ENCODE results near the gene B3GALNT2.

Gene B3GALNT2

GRCh38 chr1:235507623-235508022, 3.4 kb upstream of the B3GALNT2 start:
- no peak overlapping the region for H3K4me2 ChIP-seq
- no peaks in the 10 kb centered on the region for H3K27me3 ChIP-seq
- no peak overlapping the region for H3K4me3 ChIP-seq
- H3K9ac ChIP-seq: no peak overlapping the region
- H3K27ac ChIP-seq: no peak overlapping the region
- H3K9me3 ChIP-seq (replicated peaks in 1 of 11): no peaks in the 10 kb centered on the region
- peaks cover 4 to 20% (median 15%) of the 10 kb centered on the region in 10 experiments; a peak in 19 of 20 replicates for H3K4me1 ChIP-seq
- no peaks in the 10 kb centered on the region for H3K36me3 ChIP-seq
- peaks cover 0 to 9% (median under 1%) of the 10 kb centered on the region in 11 experiments; a peak in 7 of 22 replicates for H4K20me1 ChIP-seq
- TF ChIP-seq Cebpa-rat (IDR thresholded peaks at IDR 0.05): no peak

- H3K27me3 ChIP-seq: no peaks in the 10 kb centered on the region
- H3K9ac ChIP-seq: peak overlapping the region; percentile 84 to 97 (median 95)
- peak overlapping the region; percentile 70 to 98 (median 96) for H3K27ac ChIP-seq
- peaks cover 4 to 38% (median 25%) of the 10 kb centered on the region in 11 experiments; a peak in 17 of 22 replicates for H4K20me1 ChIP-seq
- H3K4me2 ChIP-seq: peak overlapping the region; percentile 69 to 89 (median 79)
- H3K9me3 ChIP-seq (replicated peaks in 1 of 11): no peaks in the 10 kb centered on the region
- no peak for TF ChIP-seq Cebpa-rat (IDR thresholded peaks at IDR 0.05)
- peak overlapping the region; percentile 69 to 89 (median 80) for H3K4me3 ChIP-seq
- peaks cover 14 to 37% (median 29%) of the 10 kb centered on the region in 10 experiments for H3K4me1 ChIP-seq
- H3K36me3 ChIP-seq: peaks cover 0 to 13% (median 5%) of the 10 kb centered on the region in 11 experiments; a peak in 9 of 22 replicates
Observed at GRCh38 chr1:235504494-235505222, 406 bp upstream of the B3GALNT2 start.

- Histone ChIP-seq H3K36me3 (peaks cover 0 to 20% (median 10%) of the 10 kb centered on the region in 11 experiments; a peak in 12 of 22 replicates), H3K9ac (peak overlapping the region; percentile 82 to 97 (median 95)), H3K27ac (peak overlapping the region; percentile 62 to 98 (median 96)), H3K4me1 (peaks cover 14 to 37% (median 29%) of the 10 kb centered on the region in 10 experiments), H3K27me3 (no peaks in the 10 kb centered on the region), H3K4me3 (peak overlapping the region; percentile 69 to 89 (median 80)), H3K4me2 (peak overlapping the region; percentile 65 to 90 (median 84)), H3K9me3 (replicated peaks in 1 of 11) (no peaks in the 10 kb centered on the region), H4K20me1 (peaks cover 4 to 49% (median 33%) of the 10 kb centered on the region in 11 experiments; a peak in 18 of 22 replicates)
- no peak for TF ChIP-seq Cebpa-rat (IDR thresholded peaks at IDR 0.05)
Observed at GRCh38 chr1:235503403-235504121, 690 bp downstream of the B3GALNT2 start.

- H3K27me3 ChIP-seq: no peaks in the 10 kb centered on the region
- peak overlapping the region; percentile 65 to 90 (median 84) for H3K4me2 ChIP-seq
- TF ChIP-seq Cebpa-rat (IDR thresholded peaks at IDR 0.05): no peak
- peaks cover 14 to 37% (median 29%) of the 10 kb centered on the region in 10 experiments for H3K4me1 ChIP-seq
- H3K9ac ChIP-seq: peak overlapping the region; percentile 82 to 97 (median 95)
- peaks cover 0 to 22% (median 13%) of the 10 kb centered on the region in 11 experiments; a peak in 12 of 22 replicates for H3K36me3 ChIP-seq
- H3K9me3 ChIP-seq (replicated peaks in 1 of 11): no peaks in the 10 kb centered on the region
- peak overlapping the region; percentile 62 to 98 (median 96); a peak in 21 of 22 replicates for H3K27ac ChIP-seq
- peak overlapping the region; percentile 69 to 89 (median 80) for H3K4me3 ChIP-seq
- peaks cover 10 to 57% (median 40%) of the 10 kb centered on the region in 11 experiments; a peak in 19 of 22 replicates for H4K20me1 ChIP-seq
Observed at GRCh38 chr1:235502601-235503402, 1.4 kb downstream of the B3GALNT2 start.

GRCh38 chr1:235500971-235501540, 3.2 kb downstream of the B3GALNT2 start:
- H3K36me3 ChIP-seq: peaks cover 1 to 29% (median 14%) of the 10 kb centered on the region in 11 experiments; a peak in 15 of 22 replicates
- no peak overlapping the region for H3K4me3 ChIP-seq
- H3K27me3 ChIP-seq: no peaks in the 10 kb centered on the region
- peak overlapping the region in 6 of 11 experiments; percentile 13 to 85 (median 82); a peak in 6 of 22 replicates for H3K4me2 ChIP-seq
- peaks cover 14 to 29% (median 23%) of the 10 kb centered on the region in 10 experiments for H3K4me1 ChIP-seq
- H4K20me1 ChIP-seq: peaks cover 10 to 71% (median 47%) of the 10 kb centered on the region in 11 experiments; a peak in 19 of 22 replicates
- H3K9me3 ChIP-seq (replicated peaks in 1 of 11): no peaks in the 10 kb centered on the region
- no peak overlapping the region for H3K27ac ChIP-seq
- no peak for TF ChIP-seq Cebpa-rat (IDR thresholded peaks at IDR 0.05)
- H3K9ac ChIP-seq: no peak overlapping the region

GRCh38 chr1:235495551-235495950, 8.7 kb downstream of the B3GALNT2 start:
- TF ChIP-seq Cebpa-rat (IDR thresholded peaks at IDR 0.05): no peak
- no peaks in the 10 kb centered on the region for H3K27me3 ChIP-seq
- no peak overlapping the region for H3K9ac ChIP-seq
- H3K36me3 ChIP-seq: peaks cover 49 to 84% (median 69%) of the 10 kb centered on the region in 11 experiments
- H3K4me3 ChIP-seq: no peak overlapping the region
- no peak overlapping the region for H3K4me2 ChIP-seq
- H3K27ac ChIP-seq: no peak overlapping the region
- H3K4me1 ChIP-seq: peaks cover 0 to 12% (median 7%) of the 10 kb centered on the region in 10 experiments; a peak in 11 of 20 replicates
- peaks cover 6 to 75% (median 32%) of the 10 kb centered on the region in 11 experiments; a peak in 18 of 22 replicates for H4K20me1 ChIP-seq
- no peaks in the 10 kb centered on the region for H3K9me3 ChIP-seq (replicated peaks in 1 of 11)

GRCh38 chr1:235495030-235495429, 9.2 kb downstream of the B3GALNT2 start:
- H3K9me3 ChIP-seq (replicated peaks in 1 of 11): no peaks in the 10 kb centered on the region
- H3K27ac ChIP-seq: no peak overlapping the region
- H3K27me3 ChIP-seq: no peaks in the 10 kb centered on the region
- H3K4me1 ChIP-seq: peaks cover 0 to 12% (median 7%) of the 10 kb centered on the region in 10 experiments; a peak in 11 of 20 replicates
- H3K36me3 ChIP-seq: peaks cover 50 to 85% (median 72%) of the 10 kb centered on the region in 11 experiments
- H3K4me3 ChIP-seq: no peak overlapping the region
- peaks cover 3 to 74% (median 27%) of the 10 kb centered on the region in 11 experiments; a peak in 18 of 22 replicates for H4K20me1 ChIP-seq
- no peak overlapping the region for H3K4me2 ChIP-seq
- no peak overlapping the region for H3K9ac ChIP-seq
- no peak for TF ChIP-seq Cebpa-rat (IDR thresholded peaks at IDR 0.05)

- Histone ChIP-seq H4K20me1 (peaks cover 0 to 73% (median 22%) of the 10 kb centered on the region in 11 experiments; a peak in 15 of 22 replicates), H3K9ac (no peak overlapping the region), H3K36me3 (peaks cover 53 to 85% (median 72%) of the 10 kb centered on the region in 11 experiments), H3K4me3 (no peak overlapping the region), H3K27me3 (no peaks in the 10 kb centered on the region), H3K4me1 (peaks cover 0 to 12% (median 7%) of the 10 kb centered on the region in 10 experiments; a peak in 11 of 20 replicates), H3K4me2 (no peak overlapping the region), H3K27ac (no peak overlapping the region), H3K9me3 (replicated peaks in 1 of 11) (no peaks in the 10 kb centered on the region)
- no peak for TF ChIP-seq Cebpa-rat (IDR thresholded peaks at IDR 0.05)
Observed at GRCh38 chr1:235494531-235494930, 9.7 kb downstream of the B3GALNT2 start.

All from BLaER1 treated with 17β-estradiol and CSF1 and Interleukin-3, amounts not matched to agents 10 nM and 100 nM (cell line).